HepG2 (cell line): ENCODE data around the gene RIPK3. TPM values are rescaled to one million over a fixed set of nuclear protein-coding genes. Genes with fewer than 3 reads are reported as not detected.

Experiments used
- ATAC-seq: fragments of 200-7000 bp; cut with Tn5 transposase; 3 replicates; pipeline ENCODE4 v1.9.1; 2020; ENCODE audit warnings: mild to moderate bottlenecking, moderate library complexity
- BruUV-seq: library from RNA; stranded (reverse); fragments of 400-500 nt; replicated peaks from 2 replicates; lab custom pipeline; 2021; lab: Mats Ljungman, UMichigan
- CTCF ChIA-PET: fragments of 300-600 bp; formaldehyde crosslinking; extraction: SDS; loops from one replicate; lab custom pipeline; 2021; ENCODE audit warnings: low total read pairs, inconsistent platforms, low intra/inter-chr PET ratio; lab: Yijun Ruan, JAX
- POLR2A ChIA-PET: fragments of 350-600 bp; sonication (Branson Sonifier 250); formaldehyde crosslinking; loops from one replicate; lab custom pipeline; 2020; ENCODE audit warnings: antibody characterized with exemption, inconsistent platforms; lab: Yijun Ruan, JAX
- DNase-seq: peaks from one replicate; pipeline ENCODE4 v3.0.0-alpha.2; 2015; ENCODE audit warnings: low spot score
- FAIRE-seq: peaks from 3 replicates; lab custom pipeline; 2011; peaks lifted over from hg19 to GRCh38; lab: Jason Lieb, UNC
- H2AFZ ChIP-seq: one replicate; pipeline ENCODE4 v1.6.1; 2011; ENCODE audit warnings: low read length, inconsistent platforms
- H3K27ac ChIP-seq: fragments of 300-600 bp; 3 replicates; pipeline ENCODE4 v1.8.0; 2011; ENCODE audit warnings: mixed run types, mild to moderate bottlenecking, mixed read lengths, low read length, inconsistent platforms; ENCODE audit not compliant: insufficient read depth; ENCODE audit errors: extremely low read length
- H3K27me3 ChIP-seq, 2 experiments: fragments of 200-600 bp in 1 of 2; 2 replicates in 1 of 2; 3 replicates in 1 of 2; pipeline versions ENCODE4 v1.6.0 to v1.8.0; 2011; ENCODE audit warnings: low read length in 2 of 2, mild to moderate bottlenecking in 2 of 2, moderate library complexity in 2 of 2, inconsistent platforms in 1 of 2; ENCODE audit not compliant: insufficient read depth in 2 of 2, control insufficient read depth in 1 of 2
- H3K36me3 ChIP-seq, 2 experiments: fragments of 200-600 bp in 1 of 2; replicated peaks in 1 of 2; 2 replicates in 1 of 2; 3 replicates in 1 of 2; pipeline versions ENCODE4 v1.5.1 to v1.8.0; 2011; ENCODE audit warnings: low read length in 2 of 2, inconsistent platforms in 1 of 2; ENCODE audit not compliant: insufficient read depth in 2 of 2, control insufficient read depth in 1 of 2
- H3K4me1 ChIP-seq: 2 replicates; pipeline ENCODE4 v1.5.1; 2012; ENCODE audit warnings: low read length, inconsistent platforms; ENCODE audit not compliant: insufficient read depth
- H3K4me2 ChIP-seq: 2 replicates; pipeline ENCODE4 v1.6.0; 2011; ENCODE audit warnings: low read depth, low read length, inconsistent platforms
- H3K4me3 ChIP-seq, 3 experiments: fragments of 200-600 bp in 1 of 3; sonication (generic), shearing (Covaris generic) in 1 of 3; replicated peaks in 1 of 3; 2 replicates each; pipeline ENCODE4 v1.5.1; 2011 to 2016; ENCODE audit warnings: low read length in 3 of 3, inconsistent platforms in 2 of 3, low read depth in 2 of 3, mild to moderate bottlenecking in 2 of 3, control low read depth in 1 of 3, mixed read lengths in 1 of 3; ENCODE audit not compliant: insufficient read depth in 1 of 3
- H3K79me2 ChIP-seq: one replicate; pipeline ENCODE4 v1.6.1; 2011; ENCODE audit warnings: low read length, inconsistent platforms; ENCODE audit not compliant: insufficient read depth
- H3K9ac ChIP-seq: 2 replicates; pipeline ENCODE4 v1.6.0; 2011; ENCODE audit warnings: mild to moderate bottlenecking, low read depth, low read length, inconsistent platforms; ENCODE audit not compliant: insufficient read depth
- H3K9me3 ChIP-seq: 2 replicates; pipeline ENCODE4 v1.5.1; 2012; ENCODE audit warnings: mild to moderate bottlenecking, low read length
- H4K20me1 ChIP-seq: 2 replicates; pipeline ENCODE4 v1.6.0; 2011; ENCODE audit warnings: inconsistent platforms, mild to moderate bottlenecking, low read length, moderate library complexity; ENCODE audit not compliant: insufficient read depth
- SP140L ChIP-seq: sonication (generic); formaldehyde crosslinking; IDR thresholded peaks from 2 replicates; pipeline ENCODE4 v1.4.0; 2020; ENCODE audit warnings: missing genetic modification reagents, borderline replicate concordance
- TBX3 ChIP-seq: fragments of 450-650 bp; IDR thresholded peaks from 2 replicates; pipeline ENCODE4 v1.6.1; 2017; ENCODE audit warnings: antibody characterized with exemption, mild to moderate bottlenecking, inconsistent platforms, borderline replicate concordance
- ZFP36L1 ChIP-seq: sonication (generic); formaldehyde crosslinking; IDR thresholded peaks from 2 replicates; pipeline ENCODE4 v1.8.0; 2022; ENCODE audit warnings: mild to moderate bottlenecking, missing genetic modification reagents, moderate library complexity
- ZNF143 ChIP-seq: sonication (generic); formaldehyde crosslinking; IDR thresholded peaks from 2 replicates; pipeline ENCODE4 v1.4.0; 2020; ENCODE audit warnings: missing genetic modification reagents
- WGBS: methylation state at CpG from one replicate; pipeline ENCODE4 v1.1.6; 2017; ENCODE audit warnings: low lambda C conversion rate; 5-methylcytosine and 5-hydroxymethylcytosine counted together
- in situ Hi-C: cut with HindIII; loops from 2 replicates; pipeline ENCODE4 v1.10.0; 2017; ENCODE audit warnings: low pct_unique_long_range_greater_than_20kb; ENCODE audit not compliant: extremely low pct_ligation_motif_present
- intact Hi-C: fragments of 100-400 bp; cut with micrococcal nuclease; formaldehyde crosslinking; loops from one replicate; pipeline ENCODE4 v1.10.0; 2022; ENCODE audit not compliant: unreplicated experiment
- polyA plus RNA-seq, 8 experiments: library from polyadenylated mRNA; depleted of rRNA in 3 of 8; stranded (reverse) in 7 of 8; unstranded in 1 of 8; fragments of >200 nt; fragmentation: Illumina TruSeq in 4 of 8; extraction: Trizol in 4 of 8; gene quantifications; 2 replicates each; pipeline versions ENCODE4 v1.2.1 to v1.2.3, GENCODE V29; 2011 to 2016; ENCODE audit warnings: low read depth in 4 of 8, missing spikeins in 1 of 8, mixed read lengths in 1 of 8; ENCODE audit not compliant: insufficient read depth in 1 of 8
- total RNA-seq, 5 experiments: library from RNA; depleted of rRNA; stranded (reverse); fragments of >200 nt; fragmentation: Illumina TruSeq; extraction: Trizol; gene quantifications; 2 replicates each; pipeline ENCODE4 v1.2.3, GENCODE V29; 2016; ENCODE audit warnings: low read depth in 1 of 5
- TF ChIP-seq, protein P1 (sequence below): sonication (generic); formaldehyde crosslinking; IDR thresholded peaks from 2 replicates; pipeline ENCODE4 v1.4.0; 2020; ENCODE audit warnings: low read depth, missing genetic modification reagents
- TF ChIP-seq, protein P2 (sequence below): sonication (generic); formaldehyde crosslinking; IDR thresholded peaks from 2 replicates; pipeline ENCODE4 v1.4.0; 2020; ENCODE audit warnings: missing genetic modification reagents
- TF ChIP-seq, protein P3 (sequence below): sonication (generic); formaldehyde crosslinking; IDR thresholded peaks from 2 replicates; pipeline ENCODE4 v1.4.0; 2020; ENCODE audit warnings: missing genetic modification reagents

The RIPK3 gene
- total and polyA plus RNA-seq, 2 of the 13 experiments (the other 11 are each of a cell fraction or from before 2014, with no cell fraction given) = not detected

DNA sequence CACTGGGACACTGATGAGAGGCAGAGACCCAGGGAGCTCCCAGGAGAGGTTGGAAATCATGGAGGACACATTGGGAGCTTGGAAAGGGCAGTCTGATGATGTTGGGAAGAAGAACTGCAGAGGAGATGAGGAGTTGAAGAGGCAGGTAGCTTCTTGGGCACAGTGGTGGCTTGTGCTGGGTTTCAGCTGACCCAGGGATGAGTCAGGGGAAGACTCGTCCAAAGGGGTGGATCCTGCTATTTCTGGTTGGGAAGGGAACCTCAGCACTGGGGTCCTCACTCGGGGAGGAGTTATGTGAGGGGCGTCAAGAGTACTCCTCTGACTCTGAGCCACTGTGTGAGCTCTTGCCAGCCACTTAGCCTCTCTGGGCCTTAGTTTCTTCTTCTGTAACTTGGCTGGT lies 16.4 kb downstream of the RIPK3 start:
- no peaks in the 10 kb centered on the region for H4K20me1 ChIP-seq
- FAIRE-seq = no peak
- no TSS peak for BruUV-seq
- H3K9me3 ChIP-seq = no peaks in the 10 kb centered on the region
- peak; percentile 1; the same call in 1 of the 3 replicates for ATAC-seq
- no peak overlapping the region for H3K4me2 ChIP-seq
- WGBS = 0% methylated on average over 3 of the region's 3 CpGs
- intact Hi-C loops (no loop called here), in situ Hi-C loops (no loop called here)
- H3K9ac ChIP-seq = no peak overlapping the region
- H3K27me3 ChIP-seq = peaks cover 25 to 78% of the 10 kb centered on the region in 2 experiments
- H2AFZ ChIP-seq = no peak overlapping the region
- H3K27ac ChIP-seq = no peak overlapping the region
- DNase-seq = no peak
- H3K79me2 ChIP-seq = no peaks in the 10 kb centered on the region
- H3K4me3 ChIP-seq = no peak overlapping the region
- POLR2A ChIA-PET = interaction anchor here (0.6 to 1.4 kb wide), 4 partner anchors 17 to 108 kb away, joined by 3 to 5 read pairs (median 4); partner anchors contain the start of genes DHRS1, NOP9 and TINF2
- TF ChIP-seq SP140L (CRISPR knock-in tag) (no peak), ZFP36L1 (CRISPR knock-in tag) (no peak), TBX3 (no peak), ZNF143 (CRISPR knock-in tag) (no peak)
- TF ChIP-seq, protein P1, sequence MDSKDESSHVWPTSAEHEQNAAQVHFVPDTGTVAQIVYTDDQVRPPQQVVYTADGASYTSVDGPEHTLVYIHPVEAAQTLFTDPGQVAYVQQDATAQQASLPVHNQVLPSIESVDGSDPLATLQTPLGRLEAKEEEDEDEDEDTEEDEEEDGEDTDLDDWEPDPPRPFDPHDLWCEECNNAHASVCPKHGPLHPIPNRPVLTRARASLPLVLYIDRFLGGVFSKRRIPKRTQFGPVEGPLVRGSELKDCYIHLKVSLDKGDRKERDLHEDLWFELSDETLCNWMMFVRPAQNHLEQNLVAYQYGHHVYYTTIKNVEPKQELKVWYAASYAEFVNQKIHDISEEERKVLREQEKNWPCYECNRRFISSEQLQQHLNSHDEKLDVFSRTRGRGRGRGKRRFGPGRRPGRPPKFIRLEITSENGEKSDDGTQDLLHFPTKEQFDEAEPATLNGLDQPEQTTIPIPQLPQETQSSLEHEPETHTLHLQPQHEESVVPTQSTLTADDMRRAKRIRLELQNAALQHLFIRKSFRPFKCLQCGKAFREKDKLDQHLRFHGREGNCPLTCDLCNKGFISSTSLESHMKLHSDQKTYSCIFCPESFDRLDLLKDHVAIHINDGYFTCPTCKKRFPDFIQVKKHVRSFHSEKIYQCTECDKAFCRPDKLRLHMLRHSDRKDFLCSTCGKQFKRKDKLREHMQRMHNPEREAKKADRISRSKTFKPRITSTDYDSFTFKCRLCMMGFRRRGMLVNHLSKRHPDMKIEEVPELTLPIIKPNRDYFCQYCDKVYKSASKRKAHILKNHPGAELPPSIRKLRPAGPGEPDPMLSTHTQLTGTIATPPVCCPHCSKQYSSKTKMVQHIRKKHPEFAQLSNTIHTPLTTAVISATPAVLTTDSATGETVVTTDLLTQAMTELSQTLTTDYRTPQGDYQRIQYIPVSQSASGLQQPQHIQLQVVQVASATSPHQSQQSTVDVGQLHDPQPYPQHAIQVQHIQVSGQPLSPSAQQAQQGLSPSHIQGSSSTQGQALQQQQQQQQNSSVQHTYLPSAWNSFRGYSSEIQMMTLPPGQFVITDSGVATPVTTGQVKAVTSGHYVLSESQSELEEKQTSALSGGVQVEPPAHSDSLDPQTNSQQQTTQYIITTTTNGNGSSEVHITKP = no peak
- TF ChIP-seq, protein P2, sequence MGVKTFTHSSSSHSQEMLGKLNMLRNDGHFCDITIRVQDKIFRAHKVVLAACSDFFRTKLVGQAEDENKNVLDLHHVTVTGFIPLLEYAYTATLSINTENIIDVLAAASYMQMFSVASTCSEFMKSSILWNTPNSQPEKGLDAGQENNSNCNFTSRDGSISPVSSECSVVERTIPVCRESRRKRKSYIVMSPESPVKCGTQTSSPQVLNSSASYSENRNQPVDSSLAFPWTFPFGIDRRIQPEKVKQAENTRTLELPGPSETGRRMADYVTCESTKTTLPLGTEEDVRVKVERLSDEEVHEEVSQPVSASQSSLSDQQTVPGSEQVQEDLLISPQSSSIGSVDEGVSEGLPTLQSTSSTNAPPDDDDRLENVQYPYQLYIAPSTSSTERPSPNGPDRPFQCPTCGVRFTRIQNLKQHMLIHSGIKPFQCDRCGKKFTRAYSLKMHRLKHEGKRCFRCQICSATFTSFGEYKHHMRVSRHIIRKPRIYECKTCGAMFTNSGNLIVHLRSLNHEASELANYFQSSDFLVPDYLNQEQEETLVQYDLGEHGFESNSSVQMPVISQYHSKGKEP (CRISPR knock-in tag) = no peak
- TF ChIP-seq, protein P3, sequence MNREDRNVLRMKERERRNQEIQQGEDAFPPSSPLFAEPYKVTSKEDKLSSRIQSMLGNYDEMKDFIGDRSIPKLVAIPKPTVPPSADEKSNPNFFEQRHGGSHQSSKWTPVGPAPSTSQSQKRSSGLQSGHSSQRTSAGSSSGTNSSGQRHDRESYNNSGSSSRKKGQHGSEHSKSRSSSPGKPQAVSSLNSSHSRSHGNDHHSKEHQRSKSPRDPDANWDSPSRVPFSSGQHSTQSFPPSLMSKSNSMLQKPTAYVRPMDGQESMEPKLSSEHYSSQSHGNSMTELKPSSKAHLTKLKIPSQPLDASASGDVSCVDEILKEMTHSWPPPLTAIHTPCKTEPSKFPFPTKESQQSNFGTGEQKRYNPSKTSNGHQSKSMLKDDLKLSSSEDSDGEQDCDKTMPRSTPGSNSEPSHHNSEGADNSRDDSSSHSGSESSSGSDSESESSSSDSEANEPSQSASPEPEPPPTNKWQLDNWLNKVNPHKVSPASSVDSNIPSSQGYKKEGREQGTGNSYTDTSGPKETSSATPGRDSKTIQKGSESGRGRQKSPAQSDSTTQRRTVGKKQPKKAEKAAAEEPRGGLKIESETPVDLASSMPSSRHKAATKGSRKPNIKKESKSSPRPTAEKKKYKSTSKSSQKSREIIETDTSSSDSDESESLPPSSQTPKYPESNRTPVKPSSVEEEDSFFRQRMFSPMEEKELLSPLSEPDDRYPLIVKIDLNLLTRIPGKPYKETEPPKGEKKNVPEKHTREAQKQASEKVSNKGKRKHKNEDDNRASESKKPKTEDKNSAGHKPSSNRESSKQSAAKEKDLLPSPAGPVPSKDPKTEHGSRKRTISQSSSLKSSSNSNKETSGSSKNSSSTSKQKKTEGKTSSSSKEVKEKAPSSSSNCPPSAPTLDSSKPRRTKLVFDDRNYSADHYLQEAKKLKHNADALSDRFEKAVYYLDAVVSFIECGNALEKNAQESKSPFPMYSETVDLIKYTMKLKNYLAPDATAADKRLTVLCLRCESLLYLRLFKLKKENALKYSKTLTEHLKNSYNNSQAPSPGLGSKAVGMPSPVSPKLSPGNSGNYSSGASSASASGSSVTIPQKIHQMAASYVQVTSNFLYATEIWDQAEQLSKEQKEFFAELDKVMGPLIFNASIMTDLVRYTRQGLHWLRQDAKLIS (CRISPR knock-in tag) = no peak
- H3K36me3 ChIP-seq = no peaks in the 10 kb centered on the region
- CTCF ChIA-PET = interaction anchor here (0.6 kb wide), 1 partner anchor 114 kb away, joined by 3 read pairs; no protein-coding TSS in a partner anchor
- peaks cover 9% of the 10 kb centered on the region for H3K4me1 ChIP-seq
